Parathyroid adenoma (tissue), 2 donors: ENCODE data around the gene SCYL2.
"Not testable (repeated sequence)": the region's sequence is repeated elsewhere in the genome, so short reads cannot be mapped to it uniquely, and the experiment has no call there.

Experiments
- H2AFZ ChIP-seq: fragments of 300-600 bp; sonication (generic); one replicate; pipeline ENCODE4 v1.7.0; 2017; ENCODE audit warnings: antibody characterized with exemption, mild to moderate bottlenecking
- H3K27ac ChIP-seq: fragments of 300-600 bp; sonication (generic); one replicate; pipeline ENCODE4 v1.7.0; 2017
- H3K27me3 ChIP-seq: fragments of 300-600 bp; sonication (generic); one replicate; pipeline ENCODE4 v1.7.0; 2017; ENCODE audit warnings: low read length; ENCODE audit not compliant: control insufficient read depth, insufficient read depth
- H3K36me3 ChIP-seq: fragments of 300-600 bp; sonication (generic); one replicate; pipeline ENCODE4 v1.7.0; 2017; ENCODE audit warnings: low read length; ENCODE audit not compliant: control insufficient read depth, insufficient read depth
- H3K4me1 ChIP-seq: fragments of 300-600 bp; sonication (generic); one replicate; pipeline ENCODE4 v1.7.0; 2017; ENCODE audit warnings: control low read depth
- H3K4me2 ChIP-seq: fragments of 300-600 bp; sonication (generic); one replicate; pipeline ENCODE4 v1.7.0; 2017; ENCODE audit warnings: low read length
- H3K4me3 ChIP-seq: fragments of 300-600 bp; sonication (generic); one replicate; pipeline ENCODE4 v1.7.0; 2017; ENCODE audit warnings: low read depth, low read length
- H3K79me2 ChIP-seq: fragments of 300-600 bp; sonication (generic); one replicate; pipeline ENCODE4 v1.7.0; 2017; ENCODE audit warnings: control low read depth
- H3K9ac ChIP-seq: fragments of 300-600 bp; sonication (generic); one replicate; pipeline ENCODE4 v1.7.0; 2017; ENCODE audit warnings: mild to moderate bottlenecking
- H3K9me3 ChIP-seq: fragments of 300-600 bp; sonication (generic); one replicate; pipeline ENCODE4 v1.7.0; 2017; ENCODE audit warnings: low read length; ENCODE audit not compliant: control insufficient read depth
- CTCF ChIP-seq: fragments of 300-600 bp; sonication (generic); IDR thresholded peaks from one replicate; pipeline ENCODE4 v1.7.0; 2017; ENCODE audit warnings: antibody characterized with exemption, mild to moderate bottlenecking
- donor health status: primary hyperparathyroidism.

The SCYL2 gene

GRCh38 chr12:100331871-100332270 lies 64.9 kb downstream of the SCYL2 start:
- Histone ChIP-seq H2AFZ (no peak overlapping the region), H3K27ac (no peak overlapping the region), H3K4me3 (no peak overlapping the region), H3K36me3 (no peaks in the 10 kb centered on the region), H3K9ac (no peak overlapping the region), H3K4me2 (no peak overlapping the region), H3K4me1 (no peaks in the 10 kb centered on the region), H3K79me2 (no peaks in the 10 kb centered on the region), H3K9me3 (no peaks in the 10 kb centered on the region), H3K27me3 (no peaks in the 10 kb centered on the region)
- TF ChIP-seq CTCF: no peak

- Histone ChIP-seq H3K36me3 (no peaks in the 10 kb centered on the region), H3K4me1 (no peaks in the 10 kb centered on the region), H3K9ac (no peak overlapping the region), H3K27me3 (no peaks in the 10 kb centered on the region), H3K27ac (no peak overlapping the region), H3K79me2 (no peaks in the 10 kb centered on the region), H2AFZ (no peak overlapping the region), H3K4me2 (no peak overlapping the region), H3K9me3 (no peaks in the 10 kb centered on the region), H3K4me3 (no peak overlapping the region)
- no peak for TF ChIP-seq CTCF
Measured at GRCh38 chr12:100332852-100333251, 65.9 kb downstream of the SCYL2 start.

GRCh38 chr12:100337299-100337698 lies 70.3 kb downstream of the SCYL2 start:
- Histone ChIP-seq H3K36me3 (no peaks in the 10 kb centered on the region), H3K27ac (no peak overlapping the region), H3K4me1 (no peaks in the 10 kb centered on the region), H3K9me3 (no peaks in the 10 kb centered on the region), H3K27me3 (no peaks in the 10 kb centered on the region), H2AFZ (no peak overlapping the region), H3K4me3 (no peak overlapping the region), H3K9ac (no peak overlapping the region), H3K4me2 (no peak overlapping the region), H3K79me2 (no peaks in the 10 kb centered on the region)
- no peak for TF ChIP-seq CTCF

- H3K79me2 ChIP-seq: no peaks in the 10 kb centered on the region
- no peaks in the 10 kb centered on the region for H3K36me3 ChIP-seq
- no peak for TF ChIP-seq CTCF
- no peaks in the 10 kb centered on the region for H3K9me3 ChIP-seq
- H3K27ac ChIP-seq: no peak overlapping the region
- no peak overlapping the region for H3K4me3 ChIP-seq
- H2AFZ ChIP-seq: no peak overlapping the region
- H3K4me1 ChIP-seq: no peaks in the 10 kb centered on the region
- H3K9ac ChIP-seq: no peak overlapping the region
- H3K27me3 ChIP-seq: no peaks in the 10 kb centered on the region
- H3K4me2 ChIP-seq: no peak overlapping the region
Measured at GRCh38 chr12:100337727-100338126, 70.8 kb downstream of the SCYL2 start.

- H3K27me3 ChIP-seq: no peaks in the 10 kb centered on the region
- no peak overlapping the region for H3K27ac ChIP-seq
- H3K9me3 ChIP-seq: no peaks in the 10 kb centered on the region
- TF ChIP-seq CTCF: no peak
- no peak overlapping the region for H3K4me2 ChIP-seq
- no peaks in the 10 kb centered on the region for H3K4me1 ChIP-seq
- H3K9ac ChIP-seq: no peak overlapping the region
- H3K79me2 ChIP-seq: no peaks in the 10 kb centered on the region
- no peak overlapping the region for H3K4me3 ChIP-seq
- H3K36me3 ChIP-seq: no peaks in the 10 kb centered on the region
- no peak overlapping the region for H2AFZ ChIP-seq
Measured at GRCh38 chr12:100339071-100339470, 72.1 kb downstream of the SCYL2 start.

- not testable (repeated sequence) for H3K36me3 ChIP-seq, H3K4me2 ChIP-seq, H2AFZ ChIP-seq, H3K27ac ChIP-seq, H3K4me1 ChIP-seq, H3K79me2 ChIP-seq, H3K27me3 ChIP-seq, H3K4me3 ChIP-seq, H3K9me3 ChIP-seq, H3K9ac ChIP-seq
Measured at GRCh38 chr12:100342897-100343296, 75.9 kb downstream of the SCYL2 start.

- H3K4me2 ChIP-seq, H3K79me2 ChIP-seq, H2AFZ ChIP-seq, H3K27ac ChIP-seq, H3K9ac ChIP-seq, H3K4me3 ChIP-seq, H3K4me1 ChIP-seq, H3K36me3 ChIP-seq, H3K9me3 ChIP-seq, H3K27me3 ChIP-seq: not testable (repeated sequence)
Measured at GRCh38 chr12:100344351-100344750, 77.4 kb downstream of the SCYL2 start.
